Measurements from ENCODE around the gene TAPBP. TPM values are rescaled to one million over a fixed set of nuclear protein-coding genes. Genes with fewer than 3 reads are reported as not detected.

The TAPBP gene
- total and polyA plus RNA-seq, 2 of the 8 experiments (the other 6 are each of a cell fraction or from before 2014, with no cell fraction given), result 24.5 to 35.4 TPM

DNA sequence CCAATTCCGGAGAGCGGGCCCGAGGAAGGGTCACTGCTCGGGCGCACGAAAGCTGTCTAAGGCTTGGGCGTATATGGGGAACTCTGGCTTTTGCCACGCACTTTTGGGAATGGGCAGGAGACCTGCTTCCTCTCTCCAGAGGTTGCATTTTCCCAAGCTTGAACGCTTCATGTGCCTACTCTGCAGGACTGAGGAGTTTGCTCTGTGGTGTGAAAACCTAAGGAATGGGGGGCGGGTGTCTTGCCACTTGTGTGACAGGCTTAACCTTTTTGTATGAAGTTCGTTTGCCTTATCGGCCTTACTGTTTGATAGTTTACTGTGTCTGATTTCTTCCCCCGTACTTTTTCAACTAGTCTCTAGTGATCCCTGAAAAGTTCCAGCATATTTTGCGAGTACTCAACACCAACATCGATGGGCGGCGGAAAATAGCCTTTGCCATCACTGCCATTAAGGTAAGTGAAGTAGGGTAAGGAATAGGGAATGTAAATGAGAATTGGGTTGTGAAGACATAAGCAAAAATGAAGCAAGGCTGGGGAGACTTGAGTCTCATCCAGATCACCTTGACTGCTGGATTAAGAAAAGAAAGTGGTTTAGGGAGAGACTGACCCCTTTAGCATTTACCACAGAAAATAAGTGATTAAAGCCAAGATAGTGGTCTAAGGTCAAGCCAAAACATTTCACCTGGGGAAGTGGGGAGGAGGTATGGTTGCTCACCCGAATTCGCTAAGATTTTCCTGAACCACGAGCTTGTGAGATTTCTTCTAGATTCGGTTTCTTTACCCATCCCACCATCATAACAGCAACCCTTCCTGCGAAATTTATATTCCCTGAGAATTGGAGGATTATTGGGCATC lies 41.4 kb downstream of the TAPBP start:
- Histone ChIP-seq H3K27ac (ENCODE audit: low read depth, low read length) (peak overlapping the region; percentile 85), H2AFZ (ENCODE audit: low read length) (no peak overlapping the region), H2BK120ac (replicated peaks; ENCODE audit: low read depth, low read length) (no peak overlapping the region), H3K14ac (ENCODE audit: insufficient read length) (no peak overlapping the region), H4K91ac (replicated peaks; ENCODE audit: insufficient read length, low read length) (peak overlapping the region; percentile 49), H3K23me2 (ENCODE audit: low read depth, low read length) (peaks cover 17% of the 10 kb centered on the region), H3K4me1 (replicated peaks in 1 of 4; ENCODE audit: control insufficient read depth in 3 of 4, insufficient read depth in 4 of 4, low read length in 3 of 4) (peaks cover 0 to 22% (median 8%) of the 10 kb centered on the region in 4 experiments; a peak in 6 of 7 replicates), H3K4ac (replicated peaks; ENCODE audit: insufficient read length, low read depth, low read length) (peak overlapping the region; percentile 47), H4K8ac (ENCODE audit: extremely low read depth, insufficient read depth, low read length) (peak overlapping the region; percentile 97; the same call in 1 of the 2 replicates), H3K9ac (replicated peaks in 1 of 4; ENCODE audit: extremely low read depth in 1 of 4, low read depth in 3 of 4, low read length in 3 of 4) (peak overlapping the region; percentile 92 to 99 (median 92)), H3K9me3 (ENCODE audit: insufficient read depth in 2 of 2, low read depth in 1 of 2, low read length in 1 of 2) (no peaks in the 10 kb centered on the region), H2BK12ac (ENCODE audit: low read depth, low read length) (no peak overlapping the region), H2BK15ac (ENCODE audit: low read length) (no peak overlapping the region), H3K4me3 (ENCODE audit: extremely low read depth in 1 of 4, insufficient read depth in 2 of 4, low read depth in 3 of 4, low read length in 4 of 4) (peak overlapping the region; percentile 81 to 100 (median 100)), H3K18ac (ENCODE audit: extremely low read depth, low read length) (peak overlapping the region; percentile 76), H3K23ac (ENCODE audit: insufficient read length) (no peak overlapping the region), H2BK5ac (ENCODE audit: low read depth, low read length) (peak overlapping the region; percentile 72; the same call in 1 of the 2 replicates), H3K4me2 (ENCODE audit: insufficient read depth in 1 of 2, low read depth in 2 of 2, low read length in 2 of 2) (peak overlapping the region; percentile 86 to 96), H3K36me3 (ENCODE audit: control insufficient read depth in 2 of 4, insufficient read depth in 4 of 4, low read length in 3 of 4) (peaks cover 19 to 53% (median 42%) of the 10 kb centered on the region in 4 experiments; a peak in 7 of 8 replicates), H3K79me1 (ENCODE audit: low read depth, low read length) (peaks cover 6% of the 10 kb centered on the region; the same call in 1 of the 2 replicates), H3K79me2 (ENCODE audit: control insufficient read depth in 1 of 2, insufficient read depth in 2 of 2, low read length in 2 of 2) (peaks cover 26 to 43% of the 10 kb centered on the region in 2 experiments), H2AK5ac (ENCODE audit: low read depth, low read length) (peak overlapping the region; percentile 30; the same call in 1 of the 2 replicates), H4K5ac (ENCODE audit: insufficient read length, low read depth, low read length) (no peak overlapping the region), H4K20me1 (replicated peaks in 1 of 2; ENCODE audit: control insufficient read depth in 1 of 2, insufficient read depth in 2 of 2, low read length in 2 of 2) (peaks cover 9 to 16% of the 10 kb centered on the region in 2 experiments), H3K27me3 (replicated peaks in 1 of 4; ENCODE audit: control insufficient read depth in 3 of 4, extremely low read depth in 1 of 4, insufficient read depth in 3 of 4, low read length in 3 of 4) (no peaks in the 10 kb centered on the region), H3K56ac (replicated peaks; ENCODE audit: insufficient read length, low read depth, low read length) (peak overlapping the region; percentile 23), H2BK20ac (ENCODE audit: low read length) (no peak overlapping the region)
- ChIA-PET POLR2A (ENCODE audit: partially characterized antibody) (interaction anchor here (0.5 to 5.4 kb wide), 38 partner anchors 9 to 303 kb away, joined by 3 to 88 read pairs (median 6); partner anchors contain the start of genes BRD2, CUTA, HSD17B8 and PFDN6), CTCF (ENCODE audit: partially characterized antibody) (interaction anchor here (1.0 to 4.3 kb wide), 5 partner anchors 8 to 40 kb away, joined by 3 to 15 read pairs (median 7); partner anchors contain the start of gene RGL2)
- DNase-seq (ENCODE audit: low read depth in 1 of 2, low spot score in 2 of 2) (no peak), FAIRE-seq (no peak)
- TF ChIP-seq, protein P1, sequence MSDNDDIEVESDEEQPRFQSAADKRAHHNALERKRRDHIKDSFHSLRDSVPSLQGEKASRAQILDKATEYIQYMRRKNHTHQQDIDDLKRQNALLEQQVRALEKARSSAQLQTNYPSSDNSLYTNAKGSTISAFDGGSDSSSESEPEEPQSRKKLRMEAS (IDR thresholded peaks at IDR 0.05), result peak; percentile 3; the same call in 1 of the 2 replicates
- TF ChIP-seq, protein P2, sequence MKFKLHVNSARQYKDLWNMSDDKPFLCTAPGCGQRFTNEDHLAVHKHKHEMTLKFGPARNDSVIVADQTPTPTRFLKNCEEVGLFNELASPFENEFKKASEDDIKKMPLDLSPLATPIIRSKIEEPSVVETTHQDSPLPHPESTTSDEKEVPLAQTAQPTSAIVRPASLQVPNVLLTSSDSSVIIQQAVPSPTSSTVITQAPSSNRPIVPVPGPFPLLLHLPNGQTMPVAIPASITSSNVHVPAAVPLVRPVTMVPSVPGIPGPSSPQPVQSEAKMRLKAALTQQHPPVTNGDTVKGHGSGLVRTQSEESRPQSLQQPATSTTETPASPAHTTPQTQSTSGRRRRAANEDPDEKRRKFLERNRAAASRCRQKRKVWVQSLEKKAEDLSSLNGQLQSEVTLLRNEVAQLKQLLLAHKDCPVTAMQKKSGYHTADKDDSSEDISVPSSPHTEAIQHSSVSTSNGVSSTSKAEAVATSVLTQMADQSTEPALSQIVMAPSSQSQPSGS (IDR thresholded peaks at IDR 0.05; ENCODE audit: low read length), result 0 out of 2 replicates have a peak, but pooled peaks have one; percentile 11
- TF ChIP-seq CTBP2 (IDR thresholded peaks at IDR 0.05; ENCODE audit: borderline replicate concordance, insufficient read depth, insufficient read length, low read length) (no peak), SAP30 (IDR thresholded peaks at IDR 0.05; ENCODE audit: insufficient read depth, insufficient replicate concordance, low read length) (no peak)
- 8% methylated on average over 22 of the region's 22 CpGs; no CpG with 5 or more reads in 1 of the 2 experiments for WGBS, 2 experiments (ENCODE audit: extremely low coverage in 1 of 2, insufficient coverage in 1 of 2, insufficient read length in 1 of 2, insufficient replicate concordance in 2 of 2, low coverage in 1 of 2, low lambda C conversion rate in 2 of 2, missing lambda C conversion rate in 1 of 2)

Measured in H1 (cell line).